ENCODE results near the gene PTPRG.

Gene PTPRG

GRCh38 chr3:62048577-62048976 lies 487.2 kb downstream of the PTPRG start:
- TF ChIP-seq JUND (IDR thresholded peaks at IDR 0.05; ENCODE audit: low read depth) = no peak
- in situ Hi-C loops (cut with HindIII; ENCODE audit: low pct_unique_long_range_greater_than_20kb, low sequenced_read_pairs) = no loop called here
- no peak for DNase-seq (ENCODE audit: low read depth in 1 of 2, low spot score in 1 of 2)

GRCh38 chr3:62049033-62049432 lies 487.7 kb downstream of the PTPRG start:
- TF ChIP-seq JUND (IDR thresholded peaks at IDR 0.05; ENCODE audit: low read depth) = no peak
- in situ Hi-C loops (cut with HindIII; ENCODE audit: low pct_unique_long_range_greater_than_20kb, low sequenced_read_pairs) = no loop called here
- no peak for DNase-seq (ENCODE audit: low read depth in 1 of 2, low spot score in 1 of 2)

GRCh38 chr3:62051506-62051905 lies 490.1 kb downstream of the PTPRG start:
- DNase-seq (ENCODE audit: low read depth in 1 of 2, low spot score in 1 of 2) = peak in 1 of 2 experiments; percentile 4

GRCh38 chr3:62052331-62052730 lies 491.0 kb downstream of the PTPRG start:
- in situ Hi-C loops (cut with HindIII; ENCODE audit: low pct_unique_long_range_greater_than_20kb, low sequenced_read_pairs) = no loop called here
- no peak for TF ChIP-seq JUND (IDR thresholded peaks at IDR 0.05; ENCODE audit: low read depth)

More at GRCh38 chr3:62051506-62051905, 490.1 kb downstream of the PTPRG start:
- TF ChIP-seq JUND (IDR thresholded peaks at IDR 0.05; ENCODE audit: low read depth) = no peak
- in situ Hi-C loops (cut with HindIII; ENCODE audit: low pct_unique_long_range_greater_than_20kb, low sequenced_read_pairs) = no loop called here

GRCh38 chr3:62056658-62057057 lies 495.3 kb downstream of the PTPRG start:
- no peak for DNase-seq (ENCODE audit: low read depth in 1 of 2, low spot score in 1 of 2)
- no peak for TF ChIP-seq JUND (IDR thresholded peaks at IDR 0.05; ENCODE audit: low read depth)
- in situ Hi-C loops (cut with HindIII; ENCODE audit: low pct_unique_long_range_greater_than_20kb, low sequenced_read_pairs) = no loop called here

More at GRCh38 chr3:62052331-62052730, 491.0 kb downstream of the PTPRG start:
- DNase-seq (ENCODE audit: low read depth in 1 of 2, low spot score in 1 of 2) = no peak

GRCh38 chr3:62057339-62058047 lies 496.1 kb downstream of the PTPRG start:
- in situ Hi-C loops (cut with HindIII; ENCODE audit: low pct_unique_long_range_greater_than_20kb, low sequenced_read_pairs) = no loop called here
- no peak for DNase-seq (ENCODE audit: low read depth in 1 of 2, low spot score in 1 of 2)
- no peak for TF ChIP-seq JUND (IDR thresholded peaks at IDR 0.05; ENCODE audit: low read depth)

GRCh38 chr3:62065985-62066693 lies 504.8 kb downstream of the PTPRG start:
- in situ Hi-C loops (cut with HindIII; ENCODE audit: low pct_unique_long_range_greater_than_20kb, low sequenced_read_pairs) = no loop called here
- DNase-seq (ENCODE audit: low read depth in 1 of 2, low spot score in 1 of 2) = no peak
- no peak for TF ChIP-seq JUND (IDR thresholded peaks at IDR 0.05; ENCODE audit: low read depth)

GRCh38 chr3:62068337-62068736 lies 507.0 kb downstream of the PTPRG start:
- no peak for DNase-seq (ENCODE audit: low read depth in 1 of 2, low spot score in 1 of 2)
- in situ Hi-C loops (cut with HindIII; ENCODE audit: low pct_unique_long_range_greater_than_20kb, low sequenced_read_pairs) = no loop called here
- no peak for TF ChIP-seq JUND (IDR thresholded peaks at IDR 0.05; ENCODE audit: low read depth)

GRCh38 chr3:62070891-62071290 lies 509.5 kb downstream of the PTPRG start:
- no peak for DNase-seq (ENCODE audit: low read depth in 1 of 2, low spot score in 1 of 2)
- no peak for TF ChIP-seq JUND (IDR thresholded peaks at IDR 0.05; ENCODE audit: low read depth)
- in situ Hi-C loops (cut with HindIII; ENCODE audit: low pct_unique_long_range_greater_than_20kb, low sequenced_read_pairs) = no loop called here

GRCh38 chr3:62073038-62073437 lies 511.7 kb downstream of the PTPRG start:
- no peak for DNase-seq (ENCODE audit: low read depth in 1 of 2, low spot score in 1 of 2)
- TF ChIP-seq JUND (IDR thresholded peaks at IDR 0.05; ENCODE audit: low read depth) = no peak
- in situ Hi-C loops (cut with HindIII; ENCODE audit: low pct_unique_long_range_greater_than_20kb, low sequenced_read_pairs) = no loop called here

GRCh38 chr3:62084558-62084957 lies 523.2 kb downstream of the PTPRG start:
- TF ChIP-seq JUND (IDR thresholded peaks at IDR 0.05; ENCODE audit: low read depth) = no peak
- no peak for DNase-seq (ENCODE audit: low read depth in 1 of 2, low spot score in 1 of 2)
- in situ Hi-C loops (cut with HindIII; ENCODE audit: low pct_unique_long_range_greater_than_20kb, low sequenced_read_pairs) = no loop called here

GRCh38 chr3:62088472-62089104 lies 527.2 kb downstream of the PTPRG start:
- in situ Hi-C loops (cut with HindIII; ENCODE audit: low pct_unique_long_range_greater_than_20kb, low sequenced_read_pairs) = no loop called here
- no peak for DNase-seq (ENCODE audit: low read depth in 1 of 2, low spot score in 1 of 2)
- TF ChIP-seq JUND (IDR thresholded peaks at IDR 0.05; ENCODE audit: low read depth) = no peak

- no peak for DNase-seq (ENCODE audit: low read depth in 1 of 2, low spot score in 1 of 2)
- no peak for TF ChIP-seq JUND (IDR thresholded peaks at IDR 0.05; ENCODE audit: low read depth)
- in situ Hi-C loops (cut with HindIII; ENCODE audit: low pct_unique_long_range_greater_than_20kb, low sequenced_read_pairs) = no loop called here
Measured at GRCh38 chr3:62090066-62090465, 528.7 kb downstream of the PTPRG start.

Data from T47D (cell line).